K562 (cell line): ENCODE measurements around the gene KCNA2. TPM values are rescaled to one million over a fixed set of nuclear protein-coding genes. Genes with fewer than 3 reads are reported as not detected.

Source experiments
- ATAC-seq: fragments of 200-7000 bp; cut with Tn5 transposase; 3 replicates; pipeline ENCODE4 v1.9.1; 2020; ENCODE audit warnings: moderate library complexity
- BruUV-seq: library from RNA; stranded (reverse); fragments of 400-500 nt; replicated peaks from 2 replicates; lab custom pipeline; 2021; lab: Mats Ljungman, UMichigan
- CTCF ChIA-PET: fragments of 300-600 bp; formaldehyde crosslinking; extraction: SDS; loops from one replicate; lab custom pipeline; 2021; ENCODE audit warnings: low intra/inter-chr PET ratio; lab: Yijun Ruan, JAX
- POLR2A ChIA-PET: fragments of 300-600, 350-650 bp; sonication (Branson Sonifier 250); formaldehyde crosslinking; extraction: SDS; loops from one replicate; lab custom pipeline; 2021; ENCODE audit warnings: antibody characterized with exemption, inconsistent platforms; lab: Yijun Ruan, JAX
- DNase-seq, 4 experiments: peaks; one replicate each; pipeline versions ENCODE4 v3.0.0 to v3.0.0-alpha.2; 2011 to 2018; ENCODE audit warnings: low spot score in 3 of 4, mixed read lengths in 3 of 4; ENCODE audit errors: extremely low read depth in 1 of 4
- FAIRE-seq: peaks from 2 replicates; lab custom pipeline; 2011; peaks lifted over from hg19 to GRCh38; lab: Jason Lieb, UNC
- H2AFZ ChIP-seq: 2 replicates; pipeline ENCODE4 v1.6.0; 2011; ENCODE audit warnings: low read depth, low read length, control low read depth, inconsistent platforms
- H3K27ac ChIP-seq: fragments of 200-600 bp; 3 replicates; pipeline ENCODE4 v1.8.0; 2011; ENCODE audit warnings: low read depth, mild to moderate bottlenecking, control low read depth, inconsistent platforms, low read length, moderate library complexity, mixed read lengths; ENCODE audit errors: extremely low read depth
- H3K27me3 ChIP-seq, 2 experiments: fragments of 300-600 bp in 1 of 2; 2 replicates in 1 of 2; 3 replicates in 1 of 2; pipeline versions ENCODE4 v1.6.0 to v1.8.0; 2011; ENCODE audit warnings: inconsistent platforms in 2 of 2, low read length in 2 of 2, mild to moderate bottlenecking in 1 of 2, mixed read lengths in 1 of 2, moderate library complexity in 1 of 2; ENCODE audit not compliant: control insufficient read depth in 2 of 2, insufficient read depth in 2 of 2
- H3K36me3 ChIP-seq: fragments of 300-600 bp; 3 replicates; pipeline ENCODE4 v1.8.0; 2011; ENCODE audit warnings: mild to moderate bottlenecking, low read length, inconsistent platforms; ENCODE audit not compliant: control insufficient read depth, insufficient read depth
- H3K4me1 ChIP-seq, 2 experiments: fragments of 200-600 bp in 1 of 2; replicated peaks in 1 of 2; 2 replicates in 1 of 2; 3 replicates in 1 of 2; pipeline versions ENCODE4 v1.5.1 to v1.8.0; 2011; ENCODE audit warnings: inconsistent platforms in 2 of 2, low read length in 2 of 2, mild to moderate bottlenecking in 1 of 2, mixed read lengths in 1 of 2, moderate library complexity in 1 of 2; ENCODE audit not compliant: control insufficient read depth in 2 of 2, insufficient read depth in 2 of 2
- H3K4me2 ChIP-seq: 2 replicates; pipeline ENCODE4 v1.6.1; 2011; ENCODE audit warnings: low read length, control low read depth, inconsistent platforms, mixed read lengths; ENCODE audit not compliant: insufficient read depth
- H3K4me3 ChIP-seq: fragments of 200-600 bp; sonication (generic), shearing (Covaris generic); 2 replicates; pipeline ENCODE4 v1.5.1; 2016; ENCODE audit warnings: control low read depth, inconsistent platforms
- H3K79me2 ChIP-seq: fragments of 200-600 bp; 3 replicates; pipeline ENCODE4 v1.8.0; 2011; ENCODE audit warnings: low read length, inconsistent platforms; ENCODE audit not compliant: control insufficient read depth, insufficient read depth
- H3K9ac ChIP-seq, 2 experiments: 2 replicates each; pipeline versions ENCODE4 v1.6.0 to v1.6.1; 2011; ENCODE audit warnings: low read depth in 2 of 2, low read length in 2 of 2, control low read depth in 1 of 2, inconsistent platforms in 1 of 2, mild to moderate bottlenecking in 1 of 2, mixed read lengths in 1 of 2; ENCODE audit not compliant: insufficient read depth in 1 of 2
- H3K9me1 ChIP-seq: one replicate; pipeline ENCODE4 v1.6.0; 2011; ENCODE audit warnings: inconsistent platforms, mild to moderate bottlenecking, low read length, moderate library complexity; ENCODE audit not compliant: control insufficient read depth, insufficient read depth
- H3K9me3 ChIP-seq: replicated peaks from 2 replicates; pipeline ENCODE4 v1.5.1; 2011; ENCODE audit warnings: low read depth, low read length, inconsistent platforms; ENCODE audit not compliant: control insufficient read depth, insufficient read depth
- H4K20me1 ChIP-seq: replicated peaks from 2 replicates; pipeline ENCODE4 v1.6.1; 2011; ENCODE audit warnings: low read length, inconsistent platforms, mixed read lengths; ENCODE audit not compliant: control insufficient read depth, insufficient read depth
- FOXP1 ChIP-seq: sonication (generic); formaldehyde crosslinking; IDR thresholded peaks from 2 replicates; pipeline ENCODE4 v1.8.0; 2022; ENCODE audit warnings: mild to moderate bottlenecking, missing genetic modification reagents
- MTA2 ChIP-seq: fragments of 450-650 bp; IDR thresholded peaks from 2 replicates; pipeline ENCODE4 v1.6.1; 2016; ENCODE audit warnings: low read depth
- NFE2 ChIP-seq: IDR thresholded peaks from 2 replicates; pipeline ENCODE4 v1.6.1; 2014; ENCODE audit warnings: antibody characterized with exemption, low read depth
- RNF2 ChIP-seq: sonication (generic); IDR thresholded peaks from 2 replicates; pipeline ENCODE4 v1.6.1; 2016
- SREBF2 ChIP-seq: sonication (generic); formaldehyde crosslinking; IDR thresholded peaks from 2 replicates; pipeline ENCODE4 v1.4.0; 2020; ENCODE audit warnings: mild to moderate bottlenecking, missing genetic modification reagents
- SRSF7 ChIP-seq: fragments of 200-400 bp; formaldehyde crosslinking; optimal IDR thresholded peaks from 2 replicates; pipeline ENCODE3; 2017; ENCODE audit warnings: mild to moderate bottlenecking, low read depth, low read length
- TOE1 ChIP-seq, 2 experiments: fragments of 450-650 bp in 1 of 2; sonication (generic) in 1 of 2; formaldehyde crosslinking in 1 of 2; IDR thresholded peaks; 2 replicates each; pipeline versions ENCODE4 v1.7.1 to v1.8.0; 2016 to 2022; ENCODE audit warnings: borderline replicate concordance in 2 of 2, mild to moderate bottlenecking in 2 of 2, antibody characterized with exemption in 1 of 2, inconsistent platforms in 1 of 2, low read depth in 1 of 2, missing genetic modification reagents in 1 of 2, moderate library complexity in 1 of 2
- WGBS: fragments of 100-300 bp; shearing (Covaris generic); methylation state at CpG from one replicate; pipeline ENCODE4 v1.1.6; 2016; ENCODE audit warnings: low coverage, mixed read lengths; ENCODE audit not compliant: insufficient coverage; ENCODE audit errors: missing lambda C conversion rate; 5-methylcytosine and 5-hydroxymethylcytosine counted together
- in situ Hi-C: fragments of 300-500 bp; cut with MboI; formaldehyde crosslinking; loops from 4 replicates; pipeline ENCODE4 v1.15.0; 2018; ENCODE audit warnings: inconsistent platforms, mixed read lengths
- intact Hi-C: fragments of 100-400 bp; cut with micrococcal nuclease; formaldehyde crosslinking; loops from 2 replicates; pipeline ENCODE4 v1.14.2; 2022
- polyA plus RNA-seq, 8 experiments: library from polyadenylated mRNA; depleted of rRNA in 4 of 8; stranded (reverse) in 5 of 8; unstranded in 3 of 8; fragments of >200 nt; fragmentation: Nextera tagmentation in 2 of 8; fragmentation: Illumina TruSeq in 1 of 8; extraction: Ambion mirVana in 2 of 8; extraction: Trizol in 1 of 8; gene quantifications; 2 replicates each; pipeline versions ENCODE4 v1.2.1 to v1.2.3, GENCODE V29; 2011 to 2014; ENCODE audit warnings: inconsistent platforms in 1 of 8, missing spikeins in 1 of 8
- total RNA-seq, 7 experiments: library from RNA; depleted of rRNA in 6 of 7; stranded (reverse); fragments of >200 nt in 6 of 7; fragmentation: Illumina TruSeq in 2 of 7; extraction: Trizol in 2 of 7; gene quantifications; 2 replicates each; pipeline versions ENCODE4 v1.2.1 to v1.2.3, GENCODE V29; 2011 to 2021; ENCODE audit warnings: low replicate concordance in 1 of 7
- TF ChIP-seq, protein P1 (sequence below): fragments of 250-450 bp; sonication (Bioruptor Pico); IDR thresholded peaks from 2 replicates; pipeline ENCODE4 v1.5.0; 2020; ENCODE audit warnings: mild to moderate bottlenecking, borderline replicate concordance
- TF ChIP-seq, protein P2 (sequence below): fragments of 450-650 bp; IDR thresholded peaks from 2 replicates; pipeline ENCODE4 v1.7.0; 2016; ENCODE audit warnings: borderline replicate concordance
- TF ChIP-seq, protein P3 (sequence below), 2 experiments: fragments of 450-650 bp; formaldehyde crosslinking in 1 of 2; IDR thresholded peaks; 2 replicates each; pipeline versions ENCODE4 v1.4.0 to v1.6.1; 2014 to 2020; ENCODE audit warnings: mild to moderate bottlenecking in 2 of 2, borderline replicate concordance in 1 of 2, low read depth in 1 of 2

KCNA2 gene
- total and polyA plus RNA-seq, 9 of the 15 experiments (the other 6 are each of a cell fraction or from before 2014, with no cell fraction given): not detected

GRCh38 chr1:110648417-110648816 lies 42.3 kb upstream of the KCNA2 start:
- no peaks in the 10 kb centered on the region for H3K27me3 ChIP-seq
- in situ Hi-C loops: no loop called here
- DNase-seq (no peak), ATAC-seq (no peak), FAIRE-seq (no peak)
- H3K36me3 ChIP-seq: no peaks in the 10 kb centered on the region
- H3K9ac ChIP-seq: no peak overlapping the region
- H3K9me1 ChIP-seq: no peaks in the 10 kb centered on the region
- no peak overlapping the region for H3K27ac ChIP-seq
- CTCF ChIA-PET: no interaction called here
- 0% methylated on average over 2 of the region's 2 CpGs for WGBS
- BruUV-seq: no TSS peak
- H3K4me3 ChIP-seq: no peak overlapping the region
- H3K4me1 ChIP-seq: no peaks in the 10 kb centered on the region
- H4K20me1 ChIP-seq: no peaks in the 10 kb centered on the region
- intact Hi-C loops: loop anchor here (1.0 kb wide), 1 partner anchor 12 kb away; no protein-coding TSS in a partner anchor
- H3K9me3 ChIP-seq: no peaks in the 10 kb centered on the region
- POLR2A ChIA-PET: interaction anchor here (0.5 kb wide), 1 partner anchor 116 kb away, joined by 3 read pairs; no protein-coding TSS in a partner anchor
- H2AFZ ChIP-seq: no peak overlapping the region
- H3K4me2 ChIP-seq: no peak overlapping the region
- H3K79me2 ChIP-seq: no peaks in the 10 kb centered on the region
- TF ChIP-seq, protein P1, sequence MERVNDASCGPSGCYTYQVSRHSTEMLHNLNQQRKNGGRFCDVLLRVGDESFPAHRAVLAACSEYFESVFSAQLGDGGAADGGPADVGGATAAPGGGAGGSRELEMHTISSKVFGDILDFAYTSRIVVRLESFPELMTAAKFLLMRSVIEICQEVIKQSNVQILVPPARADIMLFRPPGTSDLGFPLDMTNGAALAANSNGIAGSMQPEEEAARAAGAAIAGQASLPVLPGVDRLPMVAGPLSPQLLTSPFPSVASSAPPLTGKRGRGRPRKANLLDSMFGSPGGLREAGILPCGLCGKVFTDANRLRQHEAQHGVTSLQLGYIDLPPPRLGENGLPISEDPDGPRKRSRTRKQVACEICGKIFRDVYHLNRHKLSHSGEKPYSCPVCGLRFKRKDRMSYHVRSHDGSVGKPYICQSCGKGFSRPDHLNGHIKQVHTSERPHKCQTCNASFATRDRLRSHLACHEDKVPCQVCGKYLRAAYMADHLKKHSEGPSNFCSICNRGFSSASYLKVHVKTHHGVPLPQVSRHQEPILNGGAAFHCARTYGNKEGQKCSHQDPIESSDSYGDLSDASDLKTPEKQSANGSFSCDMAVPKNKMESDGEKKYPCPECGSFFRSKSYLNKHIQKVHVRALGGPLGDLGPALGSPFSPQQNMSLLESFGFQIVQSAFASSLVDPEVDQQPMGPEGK (CRISPR knock-in tag): no peak
- TF ChIP-seq MTA2 (no peak), FOXP1 (CRISPR knock-in tag) (no peak), RNF2 (no peak), SRSF7 (no peak), TOE1 (IDR thresholded peaks at IDR 0.05; ENCODE audit: borderline replicate concordance) (no peak), TOE1 (CRISPR knock-in tag; IDR thresholded peaks at IDR 0.05; ENCODE audit: borderline replicate concordance, low read depth) (no peak), NFE2 (no peak), SREBF2 (CRISPR knock-in tag) (no peak)
- TF ChIP-seq, protein P2, sequence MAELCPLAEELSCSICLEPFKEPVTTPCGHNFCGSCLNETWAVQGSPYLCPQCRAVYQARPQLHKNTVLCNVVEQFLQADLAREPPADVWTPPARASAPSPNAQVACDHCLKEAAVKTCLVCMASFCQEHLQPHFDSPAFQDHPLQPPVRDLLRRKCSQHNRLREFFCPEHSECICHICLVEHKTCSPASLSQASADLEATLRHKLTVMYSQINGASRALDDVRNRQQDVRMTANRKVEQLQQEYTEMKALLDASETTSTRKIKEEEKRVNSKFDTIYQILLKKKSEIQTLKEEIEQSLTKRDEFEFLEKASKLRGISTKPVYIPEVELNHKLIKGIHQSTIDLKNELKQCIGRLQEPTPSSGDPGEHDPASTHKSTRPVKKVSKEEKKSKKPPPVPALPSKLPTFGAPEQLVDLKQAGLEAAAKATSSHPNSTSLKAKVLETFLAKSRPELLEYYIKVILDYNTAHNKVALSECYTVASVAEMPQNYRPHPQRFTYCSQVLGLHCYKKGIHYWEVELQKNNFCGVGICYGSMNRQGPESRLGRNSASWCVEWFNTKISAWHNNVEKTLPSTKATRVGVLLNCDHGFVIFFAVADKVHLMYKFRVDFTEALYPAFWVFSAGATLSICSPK: no peak
- TF ChIP-seq, protein P3, sequence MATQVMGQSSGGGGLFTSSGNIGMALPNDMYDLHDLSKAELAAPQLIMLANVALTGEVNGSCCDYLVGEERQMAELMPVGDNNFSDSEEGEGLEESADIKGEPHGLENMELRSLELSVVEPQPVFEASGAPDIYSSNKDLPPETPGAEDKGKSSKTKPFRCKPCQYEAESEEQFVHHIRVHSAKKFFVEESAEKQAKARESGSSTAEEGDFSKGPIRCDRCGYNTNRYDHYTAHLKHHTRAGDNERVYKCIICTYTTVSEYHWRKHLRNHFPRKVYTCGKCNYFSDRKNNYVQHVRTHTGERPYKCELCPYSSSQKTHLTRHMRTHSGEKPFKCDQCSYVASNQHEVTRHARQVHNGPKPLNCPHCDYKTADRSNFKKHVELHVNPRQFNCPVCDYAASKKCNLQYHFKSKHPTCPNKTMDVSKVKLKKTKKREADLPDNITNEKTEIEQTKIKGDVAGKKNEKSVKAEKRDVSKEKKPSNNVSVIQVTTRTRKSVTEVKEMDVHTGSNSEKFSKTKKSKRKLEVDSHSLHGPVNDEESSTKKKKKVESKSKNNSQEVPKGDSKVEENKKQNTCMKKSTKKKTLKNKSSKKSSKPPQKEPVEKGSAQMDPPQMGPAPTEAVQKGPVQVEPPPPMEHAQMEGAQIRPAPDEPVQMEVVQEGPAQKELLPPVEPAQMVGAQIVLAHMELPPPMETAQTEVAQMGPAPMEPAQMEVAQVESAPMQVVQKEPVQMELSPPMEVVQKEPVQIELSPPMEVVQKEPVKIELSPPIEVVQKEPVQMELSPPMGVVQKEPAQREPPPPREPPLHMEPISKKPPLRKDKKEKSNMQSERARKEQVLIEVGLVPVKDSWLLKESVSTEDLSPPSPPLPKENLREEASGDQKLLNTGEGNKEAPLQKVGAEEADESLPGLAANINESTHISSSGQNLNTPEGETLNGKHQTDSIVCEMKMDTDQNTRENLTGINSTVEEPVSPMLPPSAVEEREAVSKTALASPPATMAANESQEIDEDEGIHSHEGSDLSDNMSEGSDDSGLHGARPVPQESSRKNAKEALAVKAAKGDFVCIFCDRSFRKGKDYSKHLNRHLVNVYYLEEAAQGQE (IDR thresholded peaks at IDR 0.05; ENCODE audit: borderline replicate concordance): no peak
- TF ChIP-seq, protein P3 (CRISPR knock-in tag; IDR thresholded peaks at IDR 0.05; ENCODE audit: low read depth): no peak
